ENCODE measurements around the gene ICA1L.

Gene ICA1L

DNA sequence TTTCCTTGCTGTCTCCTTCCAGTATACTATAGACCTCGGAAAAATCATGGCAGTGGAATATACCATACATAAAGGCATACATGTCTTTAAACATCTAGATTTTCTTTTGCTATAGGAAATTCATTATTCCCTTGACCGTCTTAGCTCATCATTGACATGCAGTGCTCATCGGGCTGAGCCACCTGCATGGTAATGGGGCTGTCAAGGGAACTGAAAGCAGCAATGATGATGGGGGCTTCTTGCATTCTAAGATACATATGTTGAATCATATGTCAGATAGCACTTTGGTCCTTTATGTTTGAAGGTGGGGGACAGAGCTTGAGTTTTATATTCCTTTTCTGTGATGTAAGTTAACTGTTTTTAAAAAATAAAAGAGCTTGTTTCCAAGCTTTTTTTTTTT is 106.6 kb downstream of the ICA1L start:
- no peak overlapping the region for H3K27ac ChIP-seq
- no peak for DNase-seq
- no peaks in the 10 kb centered on the region for H3K4me1 ChIP-seq
- H3K9me3 ChIP-seq = no peaks in the 10 kb centered on the region
- H3K4me3 ChIP-seq = no peak overlapping the region
- intact Hi-C loops (cut with DNase I; ENCODE audit: low total_unique reads) = no loop called here
- TF ChIP-seq, protein P1, sequence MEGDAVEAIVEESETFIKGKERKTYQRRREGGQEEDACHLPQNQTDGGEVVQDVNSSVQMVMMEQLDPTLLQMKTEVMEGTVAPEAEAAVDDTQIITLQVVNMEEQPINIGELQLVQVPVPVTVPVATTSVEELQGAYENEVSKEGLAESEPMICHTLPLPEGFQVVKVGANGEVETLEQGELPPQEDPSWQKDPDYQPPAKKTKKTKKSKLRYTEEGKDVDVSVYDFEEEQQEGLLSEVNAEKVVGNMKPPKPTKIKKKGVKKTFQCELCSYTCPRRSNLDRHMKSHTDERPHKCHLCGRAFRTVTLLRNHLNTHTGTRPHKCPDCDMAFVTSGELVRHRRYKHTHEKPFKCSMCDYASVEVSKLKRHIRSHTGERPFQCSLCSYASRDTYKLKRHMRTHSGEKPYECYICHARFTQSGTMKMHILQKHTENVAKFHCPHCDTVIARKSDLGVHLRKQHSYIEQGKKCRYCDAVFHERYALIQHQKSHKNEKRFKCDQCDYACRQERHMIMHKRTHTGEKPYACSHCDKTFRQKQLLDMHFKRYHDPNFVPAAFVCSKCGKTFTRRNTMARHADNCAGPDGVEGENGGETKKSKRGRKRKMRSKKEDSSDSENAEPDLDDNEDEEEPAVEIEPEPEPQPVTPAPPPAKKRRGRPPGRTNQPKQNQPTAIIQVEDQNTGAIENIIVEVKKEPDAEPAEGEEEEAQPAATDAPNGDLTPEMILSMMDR (IDR thresholded peaks at IDR 0.05) = no peak
- H3K36me3 ChIP-seq = peaks cover 8 to 34% (median 8%) of the 10 kb centered on the region in 3 donors
- H3K27me3 ChIP-seq = no peaks in the 10 kb centered on the region

DNA sequence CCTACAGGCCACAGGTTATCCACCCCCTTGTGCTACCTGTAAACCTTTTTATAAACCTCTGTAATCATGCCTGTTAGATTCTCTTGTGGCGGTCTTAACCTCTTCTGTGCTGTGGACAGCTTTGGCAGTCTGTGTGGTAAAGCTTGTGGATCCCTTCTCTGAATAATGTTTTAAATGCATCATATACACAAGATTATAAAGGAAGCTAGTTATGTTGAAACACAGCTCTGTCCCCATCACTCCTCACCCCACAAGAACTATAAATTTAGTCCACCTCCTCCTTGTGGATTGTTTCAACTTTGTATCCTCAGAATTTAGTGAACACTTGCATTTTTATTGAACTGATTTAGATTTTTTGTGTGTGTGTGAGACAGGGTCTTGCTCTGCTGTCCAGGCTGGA is 107.7 kb downstream of the ICA1L start:
- intact Hi-C loops (cut with DNase I; ENCODE audit: low total_unique reads) = no loop called here
- no peak for DNase-seq
- H3K4me1 ChIP-seq = no peaks in the 10 kb centered on the region
- no peak overlapping the region for H3K27ac ChIP-seq
- H3K27me3 ChIP-seq = no peaks in the 10 kb centered on the region
- TF ChIP-seq, protein P1 (IDR thresholded peaks at IDR 0.05) = no peak
- peaks cover 9 to 43% (median 14%) of the 10 kb centered on the region in 3 donors for H3K36me3 ChIP-seq
- no peak overlapping the region for H3K4me3 ChIP-seq
- no peaks in the 10 kb centered on the region for H3K9me3 ChIP-seq

DNA sequence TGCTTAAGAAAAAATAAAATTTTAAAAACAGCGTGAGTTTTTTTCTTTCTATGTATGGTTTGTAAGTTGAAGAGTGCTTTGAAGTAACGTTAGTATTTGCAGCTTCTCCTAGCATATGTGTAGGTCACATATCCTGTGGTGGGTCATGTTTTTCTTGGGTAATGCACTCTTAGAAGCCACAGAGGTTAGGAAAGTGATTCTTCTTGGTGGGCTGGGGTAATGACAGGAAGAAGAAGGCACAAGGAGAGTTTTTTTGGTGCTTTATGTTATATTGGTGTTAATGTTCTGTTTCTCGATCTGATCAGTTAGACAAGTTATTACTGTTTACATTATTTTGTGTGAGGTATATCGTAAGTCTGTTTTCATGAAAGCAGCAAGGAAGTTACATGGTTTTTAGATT is 109.0 kb downstream of the ICA1L start:
- intact Hi-C loops (cut with DNase I; ENCODE audit: low total_unique reads) = no loop called here
- TF ChIP-seq, protein P1 (IDR thresholded peaks at IDR 0.05) = no peak
- peaks cover 14 to 53% (median 17%) of the 10 kb centered on the region in 3 donors for H3K36me3 ChIP-seq

DNA sequence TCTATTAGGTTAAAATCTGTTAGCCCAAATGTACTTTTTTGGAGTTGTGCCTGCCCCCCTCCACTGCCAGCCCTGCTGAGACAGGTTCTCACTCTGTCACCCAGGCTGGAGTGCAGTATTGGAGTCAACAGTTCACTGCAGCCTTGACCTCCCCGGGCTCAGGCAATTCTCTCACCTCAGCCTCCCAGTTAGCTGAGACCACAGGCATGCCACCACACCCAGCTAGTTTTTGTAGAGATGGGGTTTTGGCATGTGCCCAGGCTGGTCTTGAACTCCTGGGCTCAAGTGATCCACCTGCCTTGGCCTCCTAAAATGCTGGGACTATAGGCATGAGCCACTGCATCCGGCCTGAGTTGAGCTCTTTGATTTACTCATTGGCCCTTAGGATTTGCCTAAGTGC is 110.7 kb downstream of the ICA1L start:
- Histone ChIP-seq H3K4me3 (no peak overlapping the region), H3K27ac (no peak overlapping the region), H3K4me1 (no peaks in the 10 kb centered on the region), H3K27me3 (no peaks in the 10 kb centered on the region), H3K9me3 (no peaks in the 10 kb centered on the region), H3K36me3 (peaks cover 14 to 62% (median 22%) of the 10 kb centered on the region in 3 donors)
- intact Hi-C loops (cut with DNase I; ENCODE audit: low total_unique reads) = no loop called here
- TF ChIP-seq, protein P1 (IDR thresholded peaks at IDR 0.05) = no peak
- DNase-seq = no peak

More for the DNA sequence above, 109.0 kb downstream of the ICA1L start:
- H3K4me1 ChIP-seq = no peaks in the 10 kb centered on the region
- H3K9me3 ChIP-seq = no peaks in the 10 kb centered on the region
- H3K4me3 ChIP-seq = no peak overlapping the region
- no peak overlapping the region for H3K27ac ChIP-seq
- H3K27me3 ChIP-seq = no peaks in the 10 kb centered on the region
- no peak for DNase-seq

DNA sequence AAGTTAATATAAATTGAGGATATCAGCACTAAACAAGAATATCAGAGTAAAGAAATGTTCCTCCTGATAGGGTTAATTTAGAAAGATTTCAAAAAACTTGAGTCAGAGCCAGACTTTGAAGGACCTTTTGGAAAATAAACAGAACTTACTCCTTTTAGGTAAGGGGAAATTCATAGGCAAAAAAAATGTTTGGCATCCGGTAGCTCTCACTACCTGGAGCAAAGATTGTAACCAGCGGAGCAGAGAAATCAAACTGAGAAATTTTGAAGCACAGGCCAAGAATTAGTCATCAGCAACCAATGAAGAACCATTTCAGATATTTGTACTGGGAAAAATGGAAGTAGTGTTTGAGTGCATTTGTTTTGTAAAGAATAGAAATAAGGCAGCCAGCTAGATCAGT is 113.0 kb downstream of the ICA1L start:
- no peaks in the 10 kb centered on the region for H3K27me3 ChIP-seq
- H3K4me3 ChIP-seq = no peak overlapping the region
- no peaks in the 10 kb centered on the region for H3K4me1 ChIP-seq
- H3K9me3 ChIP-seq = no peaks in the 10 kb centered on the region
- intact Hi-C loops (cut with DNase I; ENCODE audit: low total_unique reads) = no loop called here
- peaks cover 6 to 52% (median 22%) of the 10 kb centered on the region in 3 donors for H3K36me3 ChIP-seq
- TF ChIP-seq, protein P1 (IDR thresholded peaks at IDR 0.05) = no peak
- DNase-seq = no peak
- no peak overlapping the region for H3K27ac ChIP-seq

DNA sequence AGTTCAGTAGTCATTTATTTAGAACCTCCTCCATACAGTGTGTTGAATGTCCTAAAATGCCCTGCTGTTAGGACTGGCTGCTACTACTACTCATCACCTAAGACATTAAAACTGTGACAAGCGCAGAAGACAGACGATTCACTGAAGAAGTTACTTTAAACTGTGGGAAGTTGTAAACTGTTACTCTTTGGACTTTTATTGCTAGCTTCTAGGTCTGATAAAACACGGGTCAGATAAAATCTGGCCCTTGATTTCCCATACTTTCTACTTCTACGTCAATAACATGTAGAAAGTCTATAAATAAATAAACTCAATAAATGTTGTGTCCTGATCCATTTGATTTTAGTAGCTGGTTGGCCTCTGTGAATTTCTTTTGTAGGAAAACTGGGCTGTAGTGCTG is 113.4 kb downstream of the ICA1L start:
- H3K27me3 ChIP-seq = no peaks in the 10 kb centered on the region
- H3K27ac ChIP-seq = no peak overlapping the region
- TF ChIP-seq, protein P1 (IDR thresholded peaks at IDR 0.05) = no peak
- no peak overlapping the region for H3K4me3 ChIP-seq
- no peak for DNase-seq
- H3K4me1 ChIP-seq = no peaks in the 10 kb centered on the region
- H3K36me3 ChIP-seq = peaks cover 6 to 52% (median 22%) of the 10 kb centered on the region in 3 donors
- H3K9me3 ChIP-seq = no peaks in the 10 kb centered on the region
- intact Hi-C loops (cut with DNase I; ENCODE audit: low total_unique reads) = no loop called here
